Central memory CD4-positive, alpha-beta T cell (primary cell): Measurements from ENCODE around the gene CDNF.

Experiments used
- DNase-seq: peaks from one replicate; pipeline ENCODE4 v3.0.0; 2022

CDNF gene

DNA sequence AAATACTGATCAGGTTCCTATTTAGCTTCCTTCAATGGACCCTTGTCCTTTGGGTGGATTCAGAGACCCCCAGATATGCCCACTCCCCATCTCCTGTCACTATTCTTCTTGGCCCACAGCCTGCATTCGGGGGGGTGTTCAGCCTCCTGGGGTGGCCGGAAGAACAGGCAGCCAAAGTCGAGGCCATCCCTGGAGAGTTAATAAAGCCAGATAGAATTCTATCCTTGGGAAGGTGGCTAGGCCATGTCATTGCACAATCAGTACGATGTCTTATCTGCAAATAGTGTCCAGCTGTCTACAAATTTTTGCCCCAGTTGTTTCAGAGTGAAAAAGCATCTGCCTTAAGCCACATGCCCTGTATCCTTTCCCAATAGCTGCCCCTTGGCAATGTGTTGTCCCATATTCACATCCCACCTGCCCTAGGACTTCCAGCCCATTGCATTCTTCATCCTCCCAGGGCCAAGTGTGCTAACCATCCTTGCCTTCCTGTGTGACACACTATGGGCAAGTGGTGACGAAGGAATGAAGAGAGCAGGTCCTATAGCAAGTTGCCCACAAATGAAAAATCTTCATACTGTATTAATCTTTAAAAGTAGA is 53.3 kb downstream of the CDNF start:
- DNase-seq: no peak

DNA sequence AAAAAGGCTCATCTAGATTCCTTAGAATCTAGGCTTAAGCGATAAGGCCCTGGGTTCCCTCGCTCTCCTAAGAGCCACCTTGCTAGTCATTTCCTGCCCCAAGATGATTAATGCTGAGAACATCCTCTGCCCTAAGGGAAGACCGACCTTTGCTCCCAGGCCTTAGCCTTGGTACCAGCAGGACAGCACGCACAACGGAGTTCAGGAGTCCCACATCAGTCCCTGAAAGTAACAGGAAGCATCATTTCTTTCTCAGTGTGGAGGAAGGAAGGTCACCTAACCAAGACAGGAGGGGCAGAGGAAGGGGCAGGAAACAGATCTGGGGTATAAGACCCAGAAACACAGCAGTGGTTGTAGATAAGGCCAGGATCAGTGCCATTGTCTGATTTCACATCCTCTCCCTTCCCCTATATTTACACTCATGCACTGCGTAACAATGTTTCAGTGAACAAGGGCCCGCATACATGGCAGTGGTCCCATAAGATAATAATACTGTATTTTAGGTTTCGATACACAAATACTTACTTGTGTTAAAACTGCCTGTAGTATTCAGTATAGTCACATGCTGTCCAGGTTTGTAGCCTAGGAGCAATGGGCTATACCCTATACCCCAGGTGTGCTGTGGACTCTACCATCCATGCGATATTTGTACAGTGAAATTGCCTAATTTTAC is 55.0 kb downstream of the CDNF start:
- DNase-seq: no peak

DNA sequence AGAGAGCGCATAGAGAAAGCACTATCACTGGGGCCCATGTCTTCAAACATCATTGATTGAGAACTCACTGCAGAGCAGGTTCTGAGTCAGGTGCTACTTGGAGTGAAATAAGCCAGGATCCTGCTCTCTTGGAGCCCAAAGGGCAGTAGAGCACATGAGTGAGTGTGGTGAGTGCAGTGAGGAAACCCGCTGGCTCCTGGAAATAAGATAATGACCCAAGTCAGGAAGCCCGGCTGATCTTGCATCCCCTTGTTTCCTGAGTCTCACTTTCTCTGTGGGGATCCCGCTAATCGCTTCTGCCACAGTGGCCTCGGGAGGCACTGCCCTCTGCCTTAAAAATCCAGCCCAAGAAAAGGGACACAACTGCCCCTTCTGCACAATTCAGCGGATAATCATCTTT is 56.1 kb downstream of the CDNF start:
- DNase-seq: no peak

DNA sequence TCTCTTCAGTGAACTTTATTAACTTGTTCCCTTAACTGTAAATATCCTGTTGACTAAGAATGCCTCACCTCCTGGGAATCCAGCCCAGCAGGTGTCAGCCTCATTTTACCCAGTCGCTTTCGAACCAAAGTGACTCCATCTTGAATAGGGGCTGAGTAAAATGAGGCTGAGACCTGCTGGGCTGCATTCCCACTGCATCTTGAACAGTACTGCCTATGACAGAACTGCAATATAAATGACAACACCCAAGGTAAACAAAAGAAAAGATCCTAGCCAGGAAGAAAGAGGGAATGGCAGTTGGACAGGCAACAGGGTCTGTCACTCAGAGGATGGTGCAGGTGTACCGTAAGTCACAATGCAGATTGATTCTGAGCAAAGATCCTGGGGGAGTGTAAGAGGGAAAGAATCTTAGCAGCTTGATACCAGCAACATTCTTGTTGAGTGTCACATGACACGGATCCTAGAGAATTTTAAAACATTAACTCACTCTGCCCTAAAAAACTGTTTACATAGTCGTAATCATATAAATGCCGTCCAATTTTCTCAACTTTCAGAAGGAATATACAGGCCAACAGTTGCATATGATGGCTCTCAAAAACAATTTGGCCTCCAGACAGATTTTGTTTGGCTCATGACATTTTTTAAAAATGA is 58.7 kb downstream of the CDNF start:
- no peak for DNase-seq

DNA sequence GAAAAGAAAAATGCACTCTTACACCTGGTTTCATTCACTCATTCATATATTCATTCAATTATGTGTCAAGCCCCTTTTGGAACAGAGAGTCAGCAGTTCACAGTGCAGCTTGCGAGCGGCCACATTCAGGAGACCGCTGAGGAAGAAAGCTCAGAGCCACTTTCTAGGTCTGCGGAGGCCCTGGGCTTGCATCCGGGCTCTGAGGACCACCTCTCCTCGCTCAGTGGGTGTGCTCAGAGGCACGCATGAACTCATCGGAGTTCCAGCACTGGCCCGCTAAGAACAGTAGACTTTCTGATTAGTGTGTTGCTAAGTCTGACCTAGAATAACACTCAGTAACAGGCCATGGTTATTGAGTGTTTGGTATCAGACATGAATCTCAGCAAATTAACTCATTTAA is 61.3 kb downstream of the CDNF start:
- no peak for DNase-seq

DNA sequence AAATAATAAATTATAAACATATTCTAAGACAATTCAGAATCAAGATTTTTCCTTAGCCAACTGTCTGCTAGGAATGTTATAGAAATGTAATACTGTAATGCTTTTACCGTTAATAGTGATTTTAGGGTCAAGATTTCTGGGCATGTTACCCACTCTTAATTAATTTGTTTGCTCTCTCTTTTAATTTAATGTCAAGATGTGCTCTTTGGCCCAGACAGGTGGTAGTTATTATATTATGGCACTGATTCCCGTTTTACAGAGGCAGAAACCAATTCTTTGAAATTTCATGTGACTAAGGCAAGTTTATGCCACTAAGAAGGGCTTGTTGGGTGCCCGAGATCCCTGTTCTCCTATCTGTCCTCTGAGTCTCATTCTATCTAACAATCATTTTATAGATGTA is 62.2 kb downstream of the CDNF start:
- DNase-seq: no peak

DNA sequence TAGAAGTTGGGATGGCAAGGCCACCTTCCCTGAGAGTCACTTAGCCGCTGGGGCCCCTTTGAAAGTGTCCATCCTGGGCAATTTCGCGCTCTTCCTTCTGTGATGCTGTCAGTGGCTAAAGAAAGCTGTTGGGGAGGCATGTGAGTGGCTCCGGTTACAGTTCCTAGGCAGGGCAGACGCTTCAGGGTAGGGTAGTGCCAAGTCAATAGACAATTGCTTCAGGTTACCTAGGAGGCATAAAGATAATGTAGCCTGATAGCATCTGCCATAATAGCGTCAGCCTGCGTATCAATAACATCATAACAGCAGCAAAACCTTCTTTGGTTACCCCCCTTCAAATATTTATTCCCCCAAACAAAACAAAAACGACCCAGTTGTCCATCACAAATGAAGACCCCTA is 63.0 kb downstream of the CDNF start, which contains the start of gene FAM107B:
Gene FAM107B, minus strand, starts transcription at position 101 of the 400 bp plus-strand sequence. CDS start 234 bp downstream, outside the sequence.
- DNase-seq: no peak

DNA sequence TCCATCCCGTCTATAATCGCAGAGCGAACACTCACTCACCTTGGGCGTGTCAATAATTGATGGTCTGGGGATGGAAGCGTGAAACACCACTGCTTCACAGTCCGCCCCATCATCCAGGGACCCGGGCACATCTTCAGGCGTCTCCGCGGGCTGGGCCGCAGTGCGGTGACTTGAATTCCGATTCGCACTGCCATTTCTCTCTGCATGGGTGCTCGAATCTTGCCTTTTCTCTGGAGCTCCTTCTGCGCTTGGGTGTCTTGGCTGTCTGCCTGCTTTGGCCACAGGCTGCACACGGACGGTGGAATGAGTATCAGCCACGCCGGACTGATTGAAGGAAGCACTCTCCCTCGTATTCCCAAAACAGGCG is 63.6 kb downstream of the CDNF start:
- no peak for DNase-seq

DNA sequence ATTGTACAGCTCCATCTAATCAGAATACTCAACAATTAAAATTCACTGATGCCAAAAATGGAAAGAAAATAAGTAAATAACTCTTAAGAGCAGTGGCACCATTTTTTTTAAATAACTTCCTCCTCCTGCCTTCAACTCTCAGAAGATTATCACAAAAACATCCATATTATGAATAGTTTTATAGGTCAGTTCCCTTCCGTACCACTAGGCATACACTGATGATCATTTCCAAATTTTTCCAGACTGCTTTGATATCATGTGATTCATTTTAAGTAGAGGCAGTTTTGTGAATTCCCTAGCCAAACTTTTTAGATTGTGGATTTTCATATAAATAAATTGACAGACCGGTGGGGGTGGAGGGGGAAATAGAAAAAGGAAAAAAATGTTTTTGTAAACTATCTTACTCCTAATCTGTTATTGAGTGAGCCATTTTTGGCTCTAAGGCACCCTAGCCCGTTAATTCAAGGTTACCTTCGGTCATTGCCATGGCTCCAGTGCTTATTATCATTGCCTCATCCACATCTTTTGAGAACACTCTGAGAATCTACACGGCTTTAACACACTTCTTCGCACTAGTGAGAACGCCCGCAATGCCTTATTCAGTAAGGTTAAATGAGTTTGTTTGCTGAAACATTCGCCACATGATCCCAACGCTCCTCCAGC is 64.2 kb downstream of the CDNF start:
- DNase-seq: no peak

DNA sequence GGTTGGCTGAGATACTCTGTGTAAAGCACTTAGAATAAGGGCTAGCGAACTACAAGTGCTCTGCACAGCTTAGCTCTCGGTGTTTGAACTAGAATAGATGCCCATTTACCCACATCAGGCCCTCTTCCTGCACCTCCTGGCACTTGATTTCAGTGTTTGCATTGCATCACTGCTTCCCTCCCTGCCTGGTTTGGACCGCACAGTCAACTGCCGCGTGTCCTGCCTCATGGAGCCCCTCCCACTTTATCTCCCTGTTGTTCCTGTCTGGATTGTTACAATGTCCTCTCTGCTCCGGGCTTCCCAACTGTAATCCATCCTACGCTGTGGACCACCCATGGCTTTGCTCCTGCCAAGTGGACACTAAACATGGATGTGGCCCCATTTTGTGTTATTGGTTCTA is 65.4 kb downstream of the CDNF start:
- no peak for DNase-seq

DNA sequence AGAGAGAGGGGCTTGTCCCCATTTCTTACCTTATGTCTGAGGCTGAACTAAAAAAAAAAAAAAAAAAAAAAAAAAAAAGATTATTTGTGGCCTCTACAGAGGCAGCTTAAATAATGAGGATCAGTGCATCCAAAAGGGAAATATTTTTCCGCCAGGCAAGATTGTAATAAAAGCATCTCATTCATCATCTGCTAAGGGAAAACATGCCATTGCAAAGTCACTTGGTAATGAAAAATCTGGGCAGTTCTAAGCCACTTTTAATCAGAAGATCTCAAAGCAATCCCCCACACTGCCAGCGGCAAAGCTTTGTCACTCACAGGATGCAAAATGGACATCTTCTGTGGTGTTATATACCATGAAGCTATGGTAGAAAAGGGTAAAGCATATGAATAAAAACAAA is 66.9 kb downstream of the CDNF start:
- no peak for DNase-seq
